ENCODE data around the gene ATP4B.

Gene ATP4B

GRCh38 chr13:113646376-113646775 lies 11.6 kb downstream of the ATP4B start:
- H3K36me3 Mint-ChIP-seq (ENCODE audit: low read depth) = peaks cover 36% of the 10 kb centered on the region
- no peak overlapping the region for H3K4me3 Mint-ChIP-seq
- peaks cover 6% of the 10 kb centered on the region for H3K9me3 Mint-ChIP-seq
- peaks cover 6% of the 10 kb centered on the region for H3K4me1 Mint-ChIP-seq
- no peak for TF ChIP-seq CTCF (IDR thresholded peaks at IDR 0.05; ENCODE audit: unreplicated experiment in 3 of 3)
- peak overlapping the region in 1 of 3 experiments; percentile 43 for H3K27ac Mint-ChIP-seq
- no peaks in the 10 kb centered on the region for H3K27me3 Mint-ChIP-seq (ENCODE audit: low read depth)

GRCh38 chr13:113645329-113645728 lies 12.7 kb downstream of the ATP4B start:
- H3K9me3 Mint-ChIP-seq = peaks cover 6% of the 10 kb centered on the region
- H3K27ac Mint-ChIP-seq = no peak overlapping the region
- no peak overlapping the region for H3K4me3 Mint-ChIP-seq
- H3K36me3 Mint-ChIP-seq (ENCODE audit: low read depth) = peaks cover 44% of the 10 kb centered on the region
- no peaks in the 10 kb centered on the region for H3K27me3 Mint-ChIP-seq (ENCODE audit: low read depth)
- peaks cover 6% of the 10 kb centered on the region for H3K4me1 Mint-ChIP-seq
- no peak for TF ChIP-seq CTCF (IDR thresholded peaks at IDR 0.05; ENCODE audit: unreplicated experiment in 3 of 3)

GRCh38 chr13:113644800-113645199 lies 13.2 kb downstream of the ATP4B start:
- Mint-ChIP-seq H3K4me1 (peaks cover 6% of the 10 kb centered on the region), H3K27ac (no peak overlapping the region), H3K9me3 (peaks cover 6% of the 10 kb centered on the region), H3K36me3 (ENCODE audit: low read depth) (peaks cover 49% of the 10 kb centered on the region), H3K27me3 (ENCODE audit: low read depth) (no peaks in the 10 kb centered on the region), H3K4me3 (no peak overlapping the region)
- TF ChIP-seq CTCF (IDR thresholded peaks at IDR 0.05; ENCODE audit: unreplicated experiment in 3 of 3) = no peak

GRCh38 chr13:113643593-113643992 lies 14.4 kb downstream of the ATP4B start:
- H3K9me3 Mint-ChIP-seq = peaks cover 6% of the 10 kb centered on the region
- peak overlapping the region in 2 of 3 experiments; percentile 49 to 76 for H3K27ac Mint-ChIP-seq
- H3K36me3 Mint-ChIP-seq (ENCODE audit: low read depth) = peaks cover 53% of the 10 kb centered on the region
- peaks cover 6% of the 10 kb centered on the region for H3K4me1 Mint-ChIP-seq
- H3K27me3 Mint-ChIP-seq (ENCODE audit: low read depth) = no peaks in the 10 kb centered on the region
- no peak overlapping the region for H3K4me3 Mint-ChIP-seq
- TF ChIP-seq CTCF (IDR thresholded peaks at IDR 0.05; ENCODE audit: unreplicated experiment in 3 of 3) = no peak

- H3K36me3 Mint-ChIP-seq (ENCODE audit: low read depth) = peaks cover 61% of the 10 kb centered on the region
- H3K27ac Mint-ChIP-seq = peak overlapping the region in 1 of 3 experiments; percentile 80
- H3K9me3 Mint-ChIP-seq = peaks cover 6% of the 10 kb centered on the region
- peaks cover 6% of the 10 kb centered on the region for H3K4me1 Mint-ChIP-seq
- no peak for TF ChIP-seq CTCF (IDR thresholded peaks at IDR 0.05; ENCODE audit: unreplicated experiment in 3 of 3)
- no peaks in the 10 kb centered on the region for H3K27me3 Mint-ChIP-seq (ENCODE audit: low read depth)
- no peak overlapping the region for H3K4me3 Mint-ChIP-seq
These were observed 15.4 kb downstream of the ATP4B start for GRCh38 chr13:113642563-113642962.

- no peak for TF ChIP-seq CTCF (IDR thresholded peaks at IDR 0.05; ENCODE audit: unreplicated experiment in 3 of 3)
- H3K4me1 Mint-ChIP-seq = peaks cover 3% of the 10 kb centered on the region
- H3K27ac Mint-ChIP-seq = no peak overlapping the region
- H3K36me3 Mint-ChIP-seq (ENCODE audit: low read depth) = peaks cover 69% of the 10 kb centered on the region
- no peaks in the 10 kb centered on the region for H3K27me3 Mint-ChIP-seq (ENCODE audit: low read depth)
- no peak overlapping the region for H3K4me3 Mint-ChIP-seq
- peaks cover 6% of the 10 kb centered on the region for H3K9me3 Mint-ChIP-seq
These were observed 16.6 kb downstream of the ATP4B start for GRCh38 chr13:113641426-113641825.

Measured in nephron (organoid).